ENCODE data around the gene GJD3. TPM values are rescaled to one million over a fixed set of nuclear protein-coding genes. Genes with fewer than 3 reads are reported as not detected.

Gene GJD3
- total RNA-seq, 2 donors from 2014 or later: 1.3 TPM; not detected in 1

DNA sequence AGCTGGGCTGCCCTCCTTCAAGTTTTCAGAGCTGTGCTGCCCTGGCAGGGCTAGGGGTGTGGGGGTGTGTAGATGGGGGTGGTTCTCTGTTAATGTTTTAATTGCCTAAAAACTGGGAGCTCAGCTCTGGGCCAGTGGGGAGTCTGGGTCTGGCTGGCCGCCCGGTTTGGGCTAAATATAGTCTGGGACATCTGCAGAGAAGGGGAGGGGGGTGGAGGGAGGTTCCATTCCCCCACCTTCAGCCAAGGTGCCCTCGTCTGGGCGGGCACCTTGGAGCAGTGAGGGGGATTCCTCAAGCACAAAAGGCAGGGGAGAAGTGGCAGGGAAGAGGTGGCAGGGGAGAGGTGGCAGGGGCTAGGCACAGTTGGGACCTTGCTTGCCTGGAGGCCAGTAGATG lies 42.6 kb downstream of the GJD3 start:
- intact Hi-C loops (cut with DNase I): no loop called here
- no peaks in the 10 kb centered on the region for H3K27me3 ChIP-seq
- DNase-seq (peak in 2 of 4 donors; percentile 42 to 59), ATAC-seq (no peak)
- H3K27ac ChIP-seq: peak overlapping the region; percentile 2 to 81 (median 66)
- no peak overlapping the region for H3K4me3 ChIP-seq
- H3K9me3 ChIP-seq: no peaks in the 10 kb centered on the region
- no peaks in the 10 kb centered on the region for H3K36me3 ChIP-seq (replicated peaks in 1 of 2; ENCODE audit: insufficient read depth in 1 of 2, low read depth in 2 of 2)
- WGBS, 2 donors: 7 to 9% methylated on average over 4 of the region's 4 CpGs
- TF ChIP-seq, protein P1, sequence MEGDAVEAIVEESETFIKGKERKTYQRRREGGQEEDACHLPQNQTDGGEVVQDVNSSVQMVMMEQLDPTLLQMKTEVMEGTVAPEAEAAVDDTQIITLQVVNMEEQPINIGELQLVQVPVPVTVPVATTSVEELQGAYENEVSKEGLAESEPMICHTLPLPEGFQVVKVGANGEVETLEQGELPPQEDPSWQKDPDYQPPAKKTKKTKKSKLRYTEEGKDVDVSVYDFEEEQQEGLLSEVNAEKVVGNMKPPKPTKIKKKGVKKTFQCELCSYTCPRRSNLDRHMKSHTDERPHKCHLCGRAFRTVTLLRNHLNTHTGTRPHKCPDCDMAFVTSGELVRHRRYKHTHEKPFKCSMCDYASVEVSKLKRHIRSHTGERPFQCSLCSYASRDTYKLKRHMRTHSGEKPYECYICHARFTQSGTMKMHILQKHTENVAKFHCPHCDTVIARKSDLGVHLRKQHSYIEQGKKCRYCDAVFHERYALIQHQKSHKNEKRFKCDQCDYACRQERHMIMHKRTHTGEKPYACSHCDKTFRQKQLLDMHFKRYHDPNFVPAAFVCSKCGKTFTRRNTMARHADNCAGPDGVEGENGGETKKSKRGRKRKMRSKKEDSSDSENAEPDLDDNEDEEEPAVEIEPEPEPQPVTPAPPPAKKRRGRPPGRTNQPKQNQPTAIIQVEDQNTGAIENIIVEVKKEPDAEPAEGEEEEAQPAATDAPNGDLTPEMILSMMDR (IDR thresholded peaks at IDR 0.05): no peak
- TF ChIP-seq POLR2A (IDR thresholded peaks at IDR 0.05): no peak
- H3K4me1 ChIP-seq: peaks cover 89% of the 10 kb centered on the region

DNA sequence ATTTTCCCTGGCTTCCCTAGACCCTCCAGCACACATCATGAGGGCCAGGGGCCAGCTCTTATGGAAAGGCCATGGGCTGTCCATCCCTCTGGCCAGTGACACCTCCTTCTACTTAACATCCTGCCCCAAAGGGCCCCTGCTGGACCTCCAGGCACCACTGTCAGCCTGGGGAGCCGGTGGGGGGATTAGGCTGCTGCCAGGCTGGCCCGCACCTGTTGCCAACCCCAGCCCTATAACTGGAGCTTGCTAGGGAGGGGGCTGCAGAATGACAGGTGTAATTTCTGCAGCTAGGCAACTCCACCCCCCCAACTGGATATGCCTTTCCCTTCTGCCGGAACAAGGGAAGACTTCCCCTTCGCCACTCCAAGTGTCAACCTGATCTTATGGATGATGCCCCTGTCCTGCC lies 43.0 kb downstream of the GJD3 start:
- peak overlapping the region in 3 of 4 donors; percentile 56 to 81 (median 76) for H3K27ac ChIP-seq
- ATAC-seq (no peak), DNase-seq (no peak)
- no peaks in the 10 kb centered on the region for H3K9me3 ChIP-seq
- no peaks in the 10 kb centered on the region for H3K36me3 ChIP-seq (replicated peaks in 1 of 2; ENCODE audit: insufficient read depth in 1 of 2, low read depth in 2 of 2)
- no peak overlapping the region for H3K4me3 ChIP-seq
- peaks cover 89% of the 10 kb centered on the region for H3K4me1 ChIP-seq
- WGBS, 2 donors: 41 to 80% methylated on average over 4 of the region's 4 CpGs
- intact Hi-C loops (cut with DNase I): no loop called here
- no peaks in the 10 kb centered on the region for H3K27me3 ChIP-seq
- TF ChIP-seq POLR2A (IDR thresholded peaks at IDR 0.05): no peak
- TF ChIP-seq, protein P1 (IDR thresholded peaks at IDR 0.05): no peak

DNA sequence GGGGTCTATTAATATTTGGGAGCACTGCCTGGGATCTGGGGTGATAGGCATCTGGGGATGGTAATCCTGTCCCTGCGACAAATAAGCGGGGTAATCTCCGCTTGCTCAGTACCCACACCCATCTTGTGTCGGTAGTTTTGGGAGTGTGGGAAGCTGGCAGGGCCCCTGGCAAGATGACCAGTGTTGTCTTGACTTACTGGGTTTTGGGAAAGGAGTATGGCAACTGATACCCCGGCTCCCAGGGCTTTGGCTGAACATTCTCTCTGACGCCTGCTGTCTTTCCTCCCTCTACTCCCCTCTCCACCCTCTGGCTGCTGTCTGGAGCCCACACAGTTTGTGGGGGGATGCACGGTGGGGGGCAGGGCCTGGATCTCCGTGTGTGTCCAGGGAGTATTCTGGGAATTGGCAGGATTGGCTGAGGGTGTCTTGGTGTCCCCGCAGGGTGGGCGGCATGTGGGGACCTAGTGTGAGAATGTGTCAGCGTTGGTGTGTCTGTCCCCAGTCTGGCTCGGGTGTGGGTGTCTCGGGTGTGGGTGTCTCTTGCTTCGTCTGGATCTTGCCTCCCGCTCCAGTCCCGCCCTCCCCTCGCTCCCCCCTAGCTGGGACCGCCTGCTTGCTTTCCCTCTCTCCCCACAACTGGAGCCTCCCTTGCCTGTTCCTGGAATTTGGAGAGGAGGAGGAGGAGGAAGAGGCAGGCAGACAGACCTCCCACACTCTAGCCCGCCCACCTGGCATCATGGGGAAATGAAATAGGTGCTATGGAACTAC lies 43.6 kb downstream of the GJD3 start:
- DNase-seq (peak in 1 of 4 donors; percentile 22), ATAC-seq (no peak)
- H3K27ac ChIP-seq: peak overlapping the region in 3 of 4 donors; percentile 56 to 81 (median 76)
- H3K4me3 ChIP-seq: no peak overlapping the region
- peaks cover 89% of the 10 kb centered on the region for H3K4me1 ChIP-seq
- peak in 1 of 3 donors; percentile 14 for TF ChIP-seq POLR2A (IDR thresholded peaks at IDR 0.05)
- TF ChIP-seq, protein P1 (IDR thresholded peaks at IDR 0.05): no peak
- no peaks in the 10 kb centered on the region for H3K27me3 ChIP-seq
- intact Hi-C loops (cut with DNase I): no loop called here
- H3K9me3 ChIP-seq: no peaks in the 10 kb centered on the region
- 58 to 66% methylated on average over 14 to 19 of the region's 19 CpGs for WGBS, 2 donors
- H3K36me3 ChIP-seq (replicated peaks in 1 of 2; ENCODE audit: insufficient read depth in 1 of 2, low read depth in 2 of 2): no peaks in the 10 kb centered on the region

DNA sequence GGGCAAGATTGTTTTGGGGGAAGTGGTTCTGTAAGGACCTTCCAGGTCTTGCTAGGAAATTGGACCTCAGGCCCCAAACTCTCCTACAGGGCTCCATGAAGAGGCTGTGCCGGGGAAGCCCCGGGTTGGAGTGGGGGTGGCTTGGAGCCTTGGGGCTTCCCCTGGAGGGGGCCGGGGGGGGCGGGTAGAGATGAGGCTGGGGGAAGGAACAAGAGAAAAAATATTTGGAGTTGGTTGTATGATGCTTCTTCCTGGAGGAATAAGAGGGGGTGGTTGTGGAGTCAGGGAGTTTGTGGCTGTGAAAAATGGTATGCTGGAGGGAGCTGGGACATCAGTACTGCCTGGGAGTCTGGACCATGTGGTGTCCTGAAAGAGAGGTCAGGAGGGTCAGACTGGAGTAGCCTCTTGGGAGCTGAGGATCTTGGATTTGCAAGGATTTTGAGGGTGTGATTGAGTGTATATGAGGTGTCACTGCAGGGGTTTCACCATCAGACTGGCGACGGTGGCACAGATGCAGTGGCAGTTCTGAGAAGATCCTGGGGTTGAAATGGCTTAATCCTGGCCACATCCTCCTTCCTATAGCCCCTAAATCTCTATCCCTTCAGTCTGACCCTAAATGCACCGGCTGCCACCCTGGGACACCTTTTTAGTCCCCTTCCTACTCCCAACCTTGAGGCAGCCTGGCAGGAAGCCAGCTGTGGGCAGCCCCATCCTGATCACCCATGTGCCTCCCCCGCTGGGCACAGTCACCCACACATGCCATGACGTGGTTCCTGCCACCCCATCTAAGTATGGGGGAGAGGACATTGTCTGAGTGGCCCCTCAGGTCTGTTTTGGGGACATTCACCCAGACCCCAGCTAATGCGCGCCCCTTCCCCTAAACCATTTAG lies 44.6 kb downstream of the GJD3 start:
- TF ChIP-seq, protein P1 (IDR thresholded peaks at IDR 0.05): no peak
- no peak for TF ChIP-seq POLR2A (IDR thresholded peaks at IDR 0.05)
- Histone ChIP-seq H3K9me3 (no peaks in the 10 kb centered on the region), H3K36me3 (replicated peaks in 1 of 2; ENCODE audit: insufficient read depth in 1 of 2, low read depth in 2 of 2) (no peaks in the 10 kb centered on the region), H3K27ac (peak overlapping the region in 3 of 4 donors; percentile 35 to 76 (median 58)), H3K27me3 (no peaks in the 10 kb centered on the region), H3K4me3 (no peak overlapping the region), H3K4me1 (peaks cover 94% of the 10 kb centered on the region)
- 51 to 56% methylated on average over 11 of the region's 11 CpGs for WGBS, 2 donors
- DNase-seq (peak in 1 of 4 donors; percentile 56), ATAC-seq (no peak)
- intact Hi-C loops (cut with DNase I): no loop called here

Data from body of pancreas (tissue), 4 donors.